ENCODE results near the gene CAPN15.
"Not testable (repeated sequence)": the region's sequence is repeated elsewhere in the genome, so short reads cannot be mapped to it uniquely, and the experiment has no call there.

DNA sequence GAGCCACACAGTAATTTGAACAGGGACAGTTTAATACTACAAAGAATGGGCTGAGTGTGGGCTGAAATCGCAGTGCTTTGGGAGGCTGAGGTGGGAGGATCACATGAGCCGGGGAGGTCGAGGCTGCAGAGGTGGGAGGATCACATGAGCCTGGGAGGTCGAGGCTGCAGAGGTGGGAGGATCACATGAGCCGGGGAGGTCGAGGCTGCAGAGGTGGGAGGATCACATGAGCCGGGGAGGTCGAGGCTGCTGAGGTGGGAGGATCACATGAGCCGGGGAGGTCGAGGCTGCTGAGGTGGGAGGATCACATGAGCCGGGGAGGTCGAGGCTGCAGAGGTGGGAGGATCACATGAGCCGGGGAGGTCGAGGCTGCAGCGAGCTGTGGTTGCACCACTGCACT lies 32.8 kb upstream of the CAPN15 start:
- not testable (repeated sequence) for TF ChIP-seq EZH2 (IDR thresholded peaks at IDR 0.05; ENCODE audit: borderline replicate concordance, low read length)
- TF ChIP-seq, protein P1, sequence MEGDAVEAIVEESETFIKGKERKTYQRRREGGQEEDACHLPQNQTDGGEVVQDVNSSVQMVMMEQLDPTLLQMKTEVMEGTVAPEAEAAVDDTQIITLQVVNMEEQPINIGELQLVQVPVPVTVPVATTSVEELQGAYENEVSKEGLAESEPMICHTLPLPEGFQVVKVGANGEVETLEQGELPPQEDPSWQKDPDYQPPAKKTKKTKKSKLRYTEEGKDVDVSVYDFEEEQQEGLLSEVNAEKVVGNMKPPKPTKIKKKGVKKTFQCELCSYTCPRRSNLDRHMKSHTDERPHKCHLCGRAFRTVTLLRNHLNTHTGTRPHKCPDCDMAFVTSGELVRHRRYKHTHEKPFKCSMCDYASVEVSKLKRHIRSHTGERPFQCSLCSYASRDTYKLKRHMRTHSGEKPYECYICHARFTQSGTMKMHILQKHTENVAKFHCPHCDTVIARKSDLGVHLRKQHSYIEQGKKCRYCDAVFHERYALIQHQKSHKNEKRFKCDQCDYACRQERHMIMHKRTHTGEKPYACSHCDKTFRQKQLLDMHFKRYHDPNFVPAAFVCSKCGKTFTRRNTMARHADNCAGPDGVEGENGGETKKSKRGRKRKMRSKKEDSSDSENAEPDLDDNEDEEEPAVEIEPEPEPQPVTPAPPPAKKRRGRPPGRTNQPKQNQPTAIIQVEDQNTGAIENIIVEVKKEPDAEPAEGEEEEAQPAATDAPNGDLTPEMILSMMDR (conservative IDR thresholded peaks at IDR 0.05 in 1 of 2, IDR thresholded peaks at IDR 0.05 in 1 of 2; ENCODE audit: extremely low read depth in 1 of 2, insufficient read depth in 1 of 2, low read depth in 1 of 2, low read length in 2 of 2) = not testable (repeated sequence)
